ENCODE measurements around the gene STIM1. TPM values are rescaled to one million over a fixed set of nuclear protein-coding genes. Genes with fewer than 3 reads are reported as not detected.

STIM1 gene
- total RNA-seq, 1 experiment from 2014 or later, result 15.2 TPM

GRCh38 chr11:3927129-3927796 lies 71.8 kb downstream of the STIM1 start:
- no CpG with 5 or more reads among the region's 6 CpGs for WGBS (ENCODE audit: extremely low coverage, insufficient read length, low lambda C conversion rate)

More at GRCh38 chr11:3927129-3927796, 71.8 kb downstream of the STIM1 start:
- H2BK120ac ChIP-seq (ENCODE audit: low read depth, low read length, poor library complexity, severe bottlenecking), result no peak overlapping the region
- H3K56ac ChIP-seq (ENCODE audit: insufficient read length, low read depth, low read length), result no peak overlapping the region
- H3K4ac ChIP-seq (ENCODE audit: low read depth, low read length), result no peak overlapping the region
- no peaks in the 10 kb centered on the region for H3K9me3 ChIP-seq (ENCODE audit: control insufficient read depth, low read depth, low read length)
- H4K5ac ChIP-seq (ENCODE audit: insufficient read length, low read depth, low read length), result no peak overlapping the region
- H3K27me3 ChIP-seq (ENCODE audit: insufficient read depth, low read length), result no peaks in the 10 kb centered on the region
- H2AK5ac ChIP-seq (ENCODE audit: insufficient read length, low read length), result no peak overlapping the region
- H4K20me1 ChIP-seq (ENCODE audit: control insufficient read depth, insufficient read depth, insufficient read length), result no peaks in the 10 kb centered on the region
- H3K79me2 ChIP-seq (ENCODE audit: insufficient read depth, low read length), result no peaks in the 10 kb centered on the region
- no peak overlapping the region for H3K9ac ChIP-seq (ENCODE audit: extremely low read depth, insufficient read length, low read length)
- H3K23me2 ChIP-seq (ENCODE audit: insufficient read length, low read depth, low read length, poor library complexity, severe bottlenecking), result no peaks in the 10 kb centered on the region
- no peak overlapping the region for H3K18ac ChIP-seq (ENCODE audit: insufficient read length, low read depth, low read length)
- peaks cover 0 to 3% (median 2%) of the 10 kb centered on the region in 3 experiments; a peak in 1 of 7 replicates for H3K36me3 Mint-ChIP-seq (ENCODE audit: insufficient read depth in 1 of 3, low read depth in 3 of 3)
- H2BK15ac ChIP-seq (ENCODE audit: low read depth, low read length), result no peak overlapping the region
- no peak overlapping the region for H2AFZ ChIP-seq (ENCODE audit: low read length)
- no peak overlapping the region for H3T11ph ChIP-seq (ENCODE audit: low read length)
- no peak overlapping the region for H3K27ac ChIP-seq (ENCODE audit: insufficient read length, low read depth, low read length)
- H3K27me3 Mint-ChIP-seq (ENCODE audit: low read depth), result no peaks in the 10 kb centered on the region
- H3K14ac ChIP-seq (ENCODE audit: insufficient read depth, low read length), result no peak overlapping the region
- no peak overlapping the region for H2BK5ac ChIP-seq (ENCODE audit: insufficient read length, low read length)
- no peak overlapping the region for H4K91ac ChIP-seq (ENCODE audit: insufficient read length, low read depth, low read length)
- H3K27ac Mint-ChIP-seq, result peak overlapping the region in 1 of 3 experiments; percentile 51; a peak in 1 of 7 replicates
- peaks cover 3 to 7% of the 10 kb centered on the region in 2 experiments; a peak in 4 of 5 replicates for H3K9me3 Mint-ChIP-seq
- no peak overlapping the region for H3K23ac ChIP-seq (ENCODE audit: insufficient read length, low read depth, low read length)
- H3K4me3 Mint-ChIP-seq, result no peak overlapping the region
- no peaks in the 10 kb centered on the region for H3K4me1 Mint-ChIP-seq
- H3K4me2 ChIP-seq (ENCODE audit: insufficient read depth, insufficient read length, low read length), result no peak overlapping the region
- H4K8ac ChIP-seq (replicated peaks; ENCODE audit: insufficient read length, low read depth, low read length), result no peak overlapping the region
- H3K4me1 ChIP-seq (ENCODE audit: insufficient read depth, low read length), result no peaks in the 10 kb centered on the region
- no peak overlapping the region for H2BK12ac ChIP-seq (ENCODE audit: insufficient read length, low read depth, low read length)
- no peak for TF ChIP-seq CTCF (conservative IDR thresholded peaks at IDR 0.05)
- no peak overlapping the region for H2BK20ac ChIP-seq (ENCODE audit: low read depth, low read length, poor library complexity, severe bottlenecking)
- no peaks in the 10 kb centered on the region for H3K79me1 ChIP-seq (ENCODE audit: insufficient read depth, low read depth, low read length, poor library complexity, severe bottlenecking)
- no peak for DNase-seq

All from H9 (cell line).